Erythroblast (primary cell): Measurements from ENCODE around the gene GBF1.

Source experiments
- GATA1 ChIP-seq: IDR thresholded peaks from 2 replicates; pipeline ENCODE4 v1.6.1; 2011; ENCODE audit warnings: low read depth, mild to moderate bottlenecking, control low read depth, low read length, moderate library complexity
- POLR2A ChIP-seq: IDR thresholded peaks from 2 replicates; pipeline ENCODE4 v1.6.1; 2011; ENCODE audit warnings: mild to moderate bottlenecking, low read length

DNA sequence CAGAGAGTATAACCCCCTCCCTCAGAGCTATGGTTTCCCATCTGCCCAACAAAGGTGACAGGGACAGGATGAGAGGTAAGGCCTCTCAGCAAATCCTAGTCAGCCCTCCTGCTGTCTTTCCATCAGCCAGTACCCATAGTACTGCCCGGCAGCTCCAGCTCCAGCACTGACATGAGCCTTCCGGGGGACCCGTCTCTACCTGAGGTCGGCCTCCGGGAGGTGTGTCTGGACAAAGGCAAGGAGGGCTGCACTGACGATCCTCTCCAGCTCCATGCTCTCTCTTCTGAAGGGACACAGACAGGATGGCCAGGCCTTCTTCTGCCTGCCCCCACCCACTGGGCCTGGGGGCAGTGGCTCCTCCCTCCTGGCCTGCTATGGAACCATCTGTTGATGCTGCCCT is 179.6 kb downstream of the GBF1 start:
- TF ChIP-seq POLR2A: no peak
- no peak for TF ChIP-seq GATA1
